K562 (cell line): ENCODE results near the gene GTF2H4. TPM values are rescaled to one million over a fixed set of nuclear protein-coding genes. Genes with fewer than 3 reads are reported as not detected.

Experiments used
- ATAC-seq: fragments of 200-7000 bp; cut with Tn5 transposase; 3 replicates; pipeline ENCODE4 v1.9.1; 2020; ENCODE audit warnings: moderate library complexity
- BruUV-seq: library from RNA; stranded (reverse); fragments of 400-500 nt; replicated peaks from 2 replicates; lab custom pipeline; 2021; lab: Mats Ljungman, UMichigan
- CTCF ChIA-PET: fragments of 300-600 bp; formaldehyde crosslinking; extraction: SDS; loops from one replicate; lab custom pipeline; 2021; ENCODE audit warnings: low intra/inter-chr PET ratio; lab: Yijun Ruan, JAX
- POLR2A ChIA-PET: fragments of 300-600, 350-650 bp; sonication (Branson Sonifier 250); formaldehyde crosslinking; extraction: SDS; loops from one replicate; lab custom pipeline; 2021; ENCODE audit warnings: antibody characterized with exemption, inconsistent platforms; lab: Yijun Ruan, JAX
- DNase-seq, 4 experiments: peaks; one replicate each; pipeline versions ENCODE4 v3.0.0 to v3.0.0-alpha.2; 2011 to 2018; ENCODE audit warnings: low spot score in 3 of 4, mixed read lengths in 3 of 4; ENCODE audit errors: extremely low read depth in 1 of 4
- FAIRE-seq: peaks from 2 replicates; lab custom pipeline; 2011; peaks lifted over from hg19 to GRCh38; lab: Jason Lieb, UNC
- H2AFZ ChIP-seq: 2 replicates; pipeline ENCODE4 v1.6.0; 2011; ENCODE audit warnings: low read depth, low read length, control low read depth, inconsistent platforms
- H3K27ac ChIP-seq: fragments of 200-600 bp; 3 replicates; pipeline ENCODE4 v1.8.0; 2011; ENCODE audit warnings: low read depth, mild to moderate bottlenecking, control low read depth, inconsistent platforms, low read length, moderate library complexity, mixed read lengths; ENCODE audit errors: extremely low read depth
- H3K27me3 ChIP-seq, 2 experiments: fragments of 300-600 bp in 1 of 2; 2 replicates in 1 of 2; 3 replicates in 1 of 2; pipeline versions ENCODE4 v1.6.0 to v1.8.0; 2011; ENCODE audit warnings: inconsistent platforms in 2 of 2, low read length in 2 of 2, mild to moderate bottlenecking in 1 of 2, mixed read lengths in 1 of 2, moderate library complexity in 1 of 2; ENCODE audit not compliant: control insufficient read depth in 2 of 2, insufficient read depth in 2 of 2
- H3K36me3 ChIP-seq: fragments of 300-600 bp; 3 replicates; pipeline ENCODE4 v1.8.0; 2011; ENCODE audit warnings: mild to moderate bottlenecking, low read length, inconsistent platforms; ENCODE audit not compliant: control insufficient read depth, insufficient read depth
- H3K4me1 ChIP-seq, 2 experiments: fragments of 200-600 bp in 1 of 2; replicated peaks in 1 of 2; 2 replicates in 1 of 2; 3 replicates in 1 of 2; pipeline versions ENCODE4 v1.5.1 to v1.8.0; 2011; ENCODE audit warnings: inconsistent platforms in 2 of 2, low read length in 2 of 2, mild to moderate bottlenecking in 1 of 2, mixed read lengths in 1 of 2, moderate library complexity in 1 of 2; ENCODE audit not compliant: control insufficient read depth in 2 of 2, insufficient read depth in 2 of 2
- H3K4me2 ChIP-seq: 2 replicates; pipeline ENCODE4 v1.6.1; 2011; ENCODE audit warnings: low read length, control low read depth, inconsistent platforms, mixed read lengths; ENCODE audit not compliant: insufficient read depth
- H3K4me3 ChIP-seq: fragments of 200-600 bp; sonication (generic), shearing (Covaris generic); 2 replicates; pipeline ENCODE4 v1.5.1; 2016; ENCODE audit warnings: control low read depth, inconsistent platforms
- H3K79me2 ChIP-seq: fragments of 200-600 bp; 3 replicates; pipeline ENCODE4 v1.8.0; 2011; ENCODE audit warnings: low read length, inconsistent platforms; ENCODE audit not compliant: control insufficient read depth, insufficient read depth
- H3K9ac ChIP-seq, 2 experiments: 2 replicates each; pipeline versions ENCODE4 v1.6.0 to v1.6.1; 2011; ENCODE audit warnings: low read depth in 2 of 2, low read length in 2 of 2, control low read depth in 1 of 2, inconsistent platforms in 1 of 2, mild to moderate bottlenecking in 1 of 2, mixed read lengths in 1 of 2; ENCODE audit not compliant: insufficient read depth in 1 of 2
- H3K9me1 ChIP-seq: one replicate; pipeline ENCODE4 v1.6.0; 2011; ENCODE audit warnings: inconsistent platforms, mild to moderate bottlenecking, low read length, moderate library complexity; ENCODE audit not compliant: control insufficient read depth, insufficient read depth
- H3K9me3 ChIP-seq: replicated peaks from 2 replicates; pipeline ENCODE4 v1.5.1; 2011; ENCODE audit warnings: low read depth, low read length, inconsistent platforms; ENCODE audit not compliant: control insufficient read depth, insufficient read depth
- H4K20me1 ChIP-seq: replicated peaks from 2 replicates; pipeline ENCODE4 v1.6.1; 2011; ENCODE audit warnings: low read length, inconsistent platforms, mixed read lengths; ENCODE audit not compliant: control insufficient read depth, insufficient read depth
- CBX3 ChIP-seq, 2 experiments: IDR thresholded peaks; 1 replicate in 1 of 2; 2 replicates in 1 of 2; pipeline ENCODE4 v1.6.1; 2012; ENCODE audit warnings: inconsistent platforms in 2 of 2, low read length in 2 of 2, borderline replicate concordance in 1 of 2, control low read depth in 1 of 2
- NFATC3 ChIP-seq: fragments of 450-650 bp; IDR thresholded peaks from 2 replicates; pipeline ENCODE4 v1.6.1; 2017; ENCODE audit warnings: mild to moderate bottlenecking
- RHOXF2B ChIP-seq: fragments of 250-450 bp; sonication (Bioruptor Pico); conservative IDR thresholded peaks from 2 replicates; pipeline ENCODE4 v1.5.1; 2021
- TAF1 ChIP-seq: IDR thresholded peaks from 2 replicates; pipeline ENCODE4 v1.6.1; 2011; ENCODE audit warnings: mild to moderate bottlenecking, low read length, moderate library complexity; ENCODE audit not compliant: insufficient read depth, control insufficient read depth, severe bottlenecking; ENCODE audit errors: extremely low read depth
- TOE1 ChIP-seq, 2 experiments: fragments of 450-650 bp in 1 of 2; sonication (generic) in 1 of 2; formaldehyde crosslinking in 1 of 2; IDR thresholded peaks; 2 replicates each; pipeline versions ENCODE4 v1.7.1 to v1.8.0; 2016 to 2022; ENCODE audit warnings: borderline replicate concordance in 2 of 2, mild to moderate bottlenecking in 2 of 2, antibody characterized with exemption in 1 of 2, inconsistent platforms in 1 of 2, low read depth in 1 of 2, missing genetic modification reagents in 1 of 2, moderate library complexity in 1 of 2
- ZFP30 ChIP-seq: fragments of 250-450 bp; sonication (Bioruptor Pico); IDR thresholded peaks from 2 replicates; pipeline ENCODE4 v1.8.0; 2022; ENCODE audit warnings: moderate library complexity, mild to moderate bottlenecking, inconsistent platforms, borderline replicate concordance
- ZNF263 ChIP-seq: sonication (generic); formaldehyde crosslinking; IDR thresholded peaks from 2 replicates; pipeline ENCODE4 v1.8.0; 2022; ENCODE audit warnings: mild to moderate bottlenecking, missing genetic modification reagents, borderline replicate concordance
- ZNF77 ChIP-seq: fragments of 250-450 bp; sonication (Bioruptor Pico); IDR thresholded peaks from 2 replicates; pipeline ENCODE4 v1.5.0; 2020
- WGBS: fragments of 100-300 bp; shearing (Covaris generic); methylation state at CpG from one replicate; pipeline ENCODE4 v1.1.6; 2016; ENCODE audit warnings: low coverage, mixed read lengths; ENCODE audit not compliant: insufficient coverage; ENCODE audit errors: missing lambda C conversion rate; 5-methylcytosine and 5-hydroxymethylcytosine counted together
- in situ Hi-C: fragments of 300-500 bp; cut with MboI; formaldehyde crosslinking; loops from 4 replicates; pipeline ENCODE4 v1.15.0; 2018; ENCODE audit warnings: inconsistent platforms, mixed read lengths
- intact Hi-C: fragments of 100-400 bp; cut with micrococcal nuclease; formaldehyde crosslinking; loops from 2 replicates; pipeline ENCODE4 v1.14.2; 2022
- polyA plus RNA-seq, 8 experiments: library from polyadenylated mRNA; depleted of rRNA in 4 of 8; stranded (reverse) in 5 of 8; unstranded in 3 of 8; fragments of >200 nt; fragmentation: Nextera tagmentation in 2 of 8; fragmentation: Illumina TruSeq in 1 of 8; extraction: Ambion mirVana in 2 of 8; extraction: Trizol in 1 of 8; gene quantifications; 2 replicates each; pipeline versions ENCODE4 v1.2.1 to v1.2.3, GENCODE V29; 2011 to 2014; ENCODE audit warnings: inconsistent platforms in 1 of 8, missing spikeins in 1 of 8
- total RNA-seq, 7 experiments: library from RNA; depleted of rRNA in 6 of 7; stranded (reverse); fragments of >200 nt in 6 of 7; fragmentation: Illumina TruSeq in 2 of 7; extraction: Trizol in 2 of 7; gene quantifications; 2 replicates each; pipeline versions ENCODE4 v1.2.1 to v1.2.3, GENCODE V29; 2011 to 2021; ENCODE audit warnings: low replicate concordance in 1 of 7
- TF ChIP-seq, protein P1 (sequence below), 2 experiments: IDR thresholded peaks; 2 replicates each; pipeline ENCODE4 v1.6.1; 2012; ENCODE audit warnings: improper control_type of control experiment in 2 of 2, low read depth in 2 of 2, low read length in 2 of 2, borderline replicate concordance in 1 of 2
- TF ChIP-seq, protein P2 (sequence below): fragments of 450-650 bp; formaldehyde crosslinking; IDR thresholded peaks from 2 replicates; pipeline ENCODE4 v1.4.0; 2020; ENCODE audit warnings: mild to moderate bottlenecking, mixed read lengths
- TF ChIP-seq, protein P3 (sequence below): sonication (generic); formaldehyde crosslinking; IDR thresholded peaks from 2 replicates; pipeline ENCODE4 v1.9.0; 2022; ENCODE audit warnings: mild to moderate bottlenecking, missing genetic modification reagents

Gene GTF2H4
- total and polyA plus RNA-seq, 9 of the 15 experiments (the other 6 are each of a cell fraction or from before 2014, with no cell fraction given) = 3.6 to 86.1 (median 39.6) TPM

DNA sequence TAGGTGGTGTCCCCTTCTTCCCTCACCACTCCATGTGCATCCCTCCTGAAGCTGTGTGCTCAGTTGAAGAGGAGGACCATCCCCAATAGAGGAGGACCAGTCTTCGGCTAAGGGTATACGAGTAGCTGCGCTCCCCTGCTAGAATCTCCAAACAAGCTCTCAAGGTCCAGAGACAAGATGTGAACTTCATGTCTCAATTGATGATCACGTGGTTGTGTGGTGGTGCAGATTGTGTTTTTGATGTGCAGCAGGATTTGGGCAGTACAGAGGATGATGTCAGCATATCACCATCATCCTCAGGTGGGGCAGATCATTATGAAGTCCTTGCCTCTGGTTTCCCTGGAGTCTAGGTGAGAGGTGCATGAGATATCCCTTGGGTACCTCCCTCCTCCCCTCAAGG lies 43.7 kb upstream of the GTF2H4 start:
- ChIA-PET CTCF (no interaction called here), POLR2A (interaction anchor here (0.6 to 1.0 kb wide), 2 partner anchors 30 to 47 kb away, joined by 4 read pairs; no protein-coding TSS in a partner anchor)
- no peak overlapping the region for H3K4me3 ChIP-seq
- H3K79me2 ChIP-seq = no peaks in the 10 kb centered on the region
- DNase-seq (peak in 1 of 4 experiments; percentile 6), ATAC-seq (no peak), FAIRE-seq (no peak)
- H3K36me3 ChIP-seq = no peaks in the 10 kb centered on the region
- no peaks in the 10 kb centered on the region for H3K9me1 ChIP-seq
- H3K27ac ChIP-seq = no peak overlapping the region
- TF ChIP-seq, protein P1, sequence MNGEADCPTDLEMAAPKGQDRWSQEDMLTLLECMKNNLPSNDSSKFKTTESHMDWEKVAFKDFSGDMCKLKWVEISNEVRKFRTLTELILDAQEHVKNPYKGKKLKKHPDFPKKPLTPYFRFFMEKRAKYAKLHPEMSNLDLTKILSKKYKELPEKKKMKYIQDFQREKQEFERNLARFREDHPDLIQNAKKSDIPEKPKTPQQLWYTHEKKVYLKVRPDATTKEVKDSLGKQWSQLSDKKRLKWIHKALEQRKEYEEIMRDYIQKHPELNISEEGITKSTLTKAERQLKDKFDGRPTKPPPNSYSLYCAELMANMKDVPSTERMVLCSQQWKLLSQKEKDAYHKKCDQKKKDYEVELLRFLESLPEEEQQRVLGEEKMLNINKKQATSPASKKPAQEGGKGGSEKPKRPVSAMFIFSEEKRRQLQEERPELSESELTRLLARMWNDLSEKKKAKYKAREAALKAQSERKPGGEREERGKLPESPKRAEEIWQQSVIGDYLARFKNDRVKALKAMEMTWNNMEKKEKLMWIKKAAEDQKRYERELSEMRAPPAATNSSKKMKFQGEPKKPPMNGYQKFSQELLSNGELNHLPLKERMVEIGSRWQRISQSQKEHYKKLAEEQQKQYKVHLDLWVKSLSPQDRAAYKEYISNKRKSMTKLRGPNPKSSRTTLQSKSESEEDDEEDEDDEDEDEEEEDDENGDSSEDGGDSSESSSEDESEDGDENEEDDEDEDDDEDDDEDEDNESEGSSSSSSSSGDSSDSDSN (IDR thresholded peaks at IDR 0.05; ENCODE audit: borderline replicate concordance in 1 of 2, low read depth in 2 of 2, low read length in 2 of 2) = no peak
- TF ChIP-seq ZNF263 (CRISPR knock-in tag) (peak; percentile 40; the same call in 1 of the 2 replicates), TOE1 (IDR thresholded peaks at IDR 0.05; ENCODE audit: borderline replicate concordance) (0 out of 2 replicates have a peak, but pooled peaks have one; percentile 26), TOE1 (CRISPR knock-in tag; IDR thresholded peaks at IDR 0.05; ENCODE audit: borderline replicate concordance, low read depth) (no peak), RHOXF2B (CRISPR knock-in tag) (no peak), CBX3 (IDR thresholded peaks at IDR 0.05; ENCODE audit: borderline replicate concordance in 1 of 2, low read length in 2 of 2) (no peak), NFATC3 (no peak), TAF1 (no peak), ZFP30 (no peak), ZNF77 (CRISPR knock-in tag) (no peak)
- TF ChIP-seq, protein P2, sequence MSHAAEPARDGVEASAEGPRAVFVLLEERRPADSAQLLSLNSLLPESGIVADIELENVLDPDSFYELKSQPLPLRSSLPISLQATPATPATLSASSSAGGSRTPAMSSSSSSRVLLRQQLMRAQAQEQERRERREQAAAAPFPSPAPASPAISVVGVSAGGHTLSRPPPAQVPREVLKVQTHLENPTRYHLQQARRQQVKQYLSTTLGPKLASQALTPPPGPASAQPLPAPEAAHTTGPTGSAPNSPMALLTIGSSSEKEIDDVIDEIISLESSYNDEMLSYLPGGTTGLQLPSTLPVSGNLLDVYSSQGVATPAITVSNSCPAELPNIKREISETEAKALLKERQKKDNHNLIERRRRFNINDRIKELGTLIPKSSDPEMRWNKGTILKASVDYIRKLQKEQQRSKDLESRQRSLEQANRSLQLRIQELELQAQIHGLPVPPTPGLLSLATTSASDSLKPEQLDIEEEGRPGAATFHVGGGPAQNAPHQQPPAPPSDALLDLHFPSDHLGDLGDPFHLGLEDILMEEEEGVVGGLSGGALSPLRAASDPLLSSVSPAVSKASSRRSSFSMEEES (CRISPR knock-in tag) = peak; percentile 72
- TF ChIP-seq, protein P3, sequence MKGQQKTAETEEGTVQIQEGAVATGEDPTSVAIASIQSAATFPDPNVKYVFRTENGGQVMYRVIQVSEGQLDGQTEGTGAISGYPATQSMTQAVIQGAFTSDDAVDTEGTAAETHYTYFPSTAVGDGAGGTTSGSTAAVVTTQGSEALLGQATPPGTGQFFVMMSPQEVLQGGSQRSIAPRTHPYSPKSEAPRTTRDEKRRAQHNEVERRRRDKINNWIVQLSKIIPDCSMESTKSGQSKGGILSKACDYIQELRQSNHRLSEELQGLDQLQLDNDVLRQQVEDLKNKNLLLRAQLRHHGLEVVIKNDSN (CRISPR knock-in tag) = peak; percentile 45; the same call in 1 of the 2 replicates
- no peak overlapping the region for H2AFZ ChIP-seq
- intact Hi-C loops = no loop called here
- BruUV-seq = no TSS peak
- H3K27me3 ChIP-seq = no peaks in the 10 kb centered on the region
- H3K9me3 ChIP-seq = peaks cover 4% of the 10 kb centered on the region
- in situ Hi-C loops = no loop called here
- no peak overlapping the region for H3K4me2 ChIP-seq
- no peak overlapping the region for H3K9ac ChIP-seq
- no peaks in the 10 kb centered on the region for H4K20me1 ChIP-seq
- H3K4me1 ChIP-seq = no peaks in the 10 kb centered on the region; a peak in 1 of 5 replicates
- 66% methylated on average over 4 of the region's 4 CpGs for WGBS
